ENCODE measurements around the gene MAPK14.

DNA sequence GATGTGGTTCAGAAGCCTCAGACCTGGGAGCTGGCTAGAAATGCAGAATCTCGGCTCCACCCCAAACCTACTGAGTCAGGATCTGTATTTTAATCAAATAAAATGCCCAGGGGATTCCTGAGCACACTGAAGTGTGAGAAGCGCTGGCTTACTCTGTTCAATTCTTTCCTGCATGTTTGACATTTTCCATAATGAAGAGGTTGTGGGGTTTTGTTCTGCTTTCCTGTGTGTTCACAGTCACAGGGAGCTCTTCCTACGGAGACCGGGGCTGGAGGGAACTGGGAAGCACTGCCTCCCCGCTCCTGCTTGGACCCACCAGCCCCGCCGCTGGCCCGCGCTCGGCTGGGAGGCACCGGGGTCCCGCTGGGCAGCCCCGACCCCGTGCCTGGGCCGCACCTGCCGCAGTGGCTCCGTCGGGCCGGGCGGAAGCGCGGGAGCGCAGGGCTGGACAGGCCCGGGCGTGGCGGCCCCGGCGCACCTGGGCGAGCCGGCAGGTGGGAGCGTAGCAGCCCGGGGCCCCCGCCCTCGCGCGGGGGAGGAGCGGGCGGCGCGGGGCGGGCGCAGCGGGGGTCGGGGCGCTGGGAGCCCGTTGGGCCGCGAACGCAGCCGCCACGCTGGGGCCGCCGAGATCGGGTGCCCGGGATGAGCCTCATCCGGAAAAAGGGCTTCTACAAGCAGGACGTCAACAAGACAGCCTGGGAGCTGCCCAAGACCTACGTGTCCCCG, 102.5 kb downstream of the MAPK14 start, which contains the start of gene MAPK13:
- TF ChIP-seq, protein P1, sequence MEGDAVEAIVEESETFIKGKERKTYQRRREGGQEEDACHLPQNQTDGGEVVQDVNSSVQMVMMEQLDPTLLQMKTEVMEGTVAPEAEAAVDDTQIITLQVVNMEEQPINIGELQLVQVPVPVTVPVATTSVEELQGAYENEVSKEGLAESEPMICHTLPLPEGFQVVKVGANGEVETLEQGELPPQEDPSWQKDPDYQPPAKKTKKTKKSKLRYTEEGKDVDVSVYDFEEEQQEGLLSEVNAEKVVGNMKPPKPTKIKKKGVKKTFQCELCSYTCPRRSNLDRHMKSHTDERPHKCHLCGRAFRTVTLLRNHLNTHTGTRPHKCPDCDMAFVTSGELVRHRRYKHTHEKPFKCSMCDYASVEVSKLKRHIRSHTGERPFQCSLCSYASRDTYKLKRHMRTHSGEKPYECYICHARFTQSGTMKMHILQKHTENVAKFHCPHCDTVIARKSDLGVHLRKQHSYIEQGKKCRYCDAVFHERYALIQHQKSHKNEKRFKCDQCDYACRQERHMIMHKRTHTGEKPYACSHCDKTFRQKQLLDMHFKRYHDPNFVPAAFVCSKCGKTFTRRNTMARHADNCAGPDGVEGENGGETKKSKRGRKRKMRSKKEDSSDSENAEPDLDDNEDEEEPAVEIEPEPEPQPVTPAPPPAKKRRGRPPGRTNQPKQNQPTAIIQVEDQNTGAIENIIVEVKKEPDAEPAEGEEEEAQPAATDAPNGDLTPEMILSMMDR (IDR thresholded peaks at IDR 0.05; ENCODE audit: low read depth, low read length, poor library complexity, severe bottlenecking): no peak
- no peak for TF ChIP-seq EZH2phosphoT487 (IDR thresholded peaks at IDR 0.05; ENCODE audit: borderline replicate concordance, low read length)
